K562 (cell line): ENCODE data around the gene LRRC7. TPM values are rescaled to one million over a fixed set of nuclear protein-coding genes. Genes with fewer than 3 reads are reported as not detected.

ENCODE experiments used
- CBFA2T2 ChIP-seq: fragments of 450-650 bp; conservative IDR thresholded peaks from 2 replicates; pipeline ENCODE4 v1.6.1; 2017; ENCODE audit warnings: mild to moderate bottlenecking
- CBX3 ChIP-seq, 2 experiments: IDR thresholded peaks; 1 replicate in 1 of 2; 2 replicates in 1 of 2; pipeline ENCODE4 v1.6.1; 2012; ENCODE audit warnings: inconsistent platforms in 2 of 2, low read length in 2 of 2, borderline replicate concordance in 1 of 2, control low read depth in 1 of 2
- ELF4 ChIP-seq: fragments of 450-650 bp; formaldehyde crosslinking; IDR thresholded peaks from 2 replicates; pipeline ENCODE4 v1.4.0; 2022; ENCODE audit warnings: missing genetic modification characterization
- KHSRP ChIP-seq: fragments of 450-650 bp; IDR thresholded peaks from 2 replicates; pipeline ENCODE4 v1.6.1; 2017
- MXI1 ChIP-seq: IDR thresholded peaks from 2 replicates; pipeline ENCODE4 v1.6.1; 2011; ENCODE audit warnings: low read depth, mild to moderate bottlenecking, improper control_type of control experiment, low read length
- NEUROD1 ChIP-seq: fragments of 150-350 bp; IDR thresholded peaks from 2 replicates; pipeline ENCODE4 v1.6.1; 2014; ENCODE audit warnings: borderline replicate concordance, low read length, low read depth; ENCODE audit not compliant: partially characterized antibody
- NFIC ChIP-seq: fragments of 450-650 bp; IDR thresholded peaks from 2 replicates; pipeline ENCODE4 v1.6.1; 2017; ENCODE audit warnings: mild to moderate bottlenecking, inconsistent platforms
- RNF2 ChIP-seq: sonication (generic); IDR thresholded peaks from 2 replicates; pipeline ENCODE4 v1.6.1; 2016
- RUNX1 ChIP-seq: sonication (generic); IDR thresholded peaks from 2 replicates; pipeline ENCODE4 v1.6.1; 2016; ENCODE audit warnings: antibody characterized with exemption, low read depth
- SOX6 ChIP-seq: fragments of 450-650 bp; IDR thresholded peaks from 2 replicates; pipeline ENCODE4 v1.6.1; 2014; ENCODE audit warnings: mild to moderate bottlenecking
- TRIM24 ChIP-seq, 2 experiments: fragments of 450-650 bp; IDR thresholded peaks; 2 replicates each; pipeline ENCODE4 v1.6.1; 2016
- ZBTB7A ChIP-seq: IDR thresholded peaks from 2 replicates; pipeline ENCODE4 v1.6.1; 2011; ENCODE audit warnings: low read depth, mild to moderate bottlenecking, low read length, moderate library complexity, borderline replicate concordance; ENCODE audit not compliant: control insufficient read depth
- ZNF507 ChIP-seq: conservative IDR thresholded peaks from 2 replicates; pipeline ENCODE4 v1.6.1; 2017; ENCODE audit warnings: missing genetic modification characterization, missing compliant biosample characterization
- polyA plus RNA-seq, 8 experiments: library from polyadenylated mRNA; depleted of rRNA in 4 of 8; stranded (reverse) in 5 of 8; unstranded in 3 of 8; fragments of >200 nt; fragmentation: Nextera tagmentation in 2 of 8; fragmentation: Illumina TruSeq in 1 of 8; extraction: Ambion mirVana in 2 of 8; extraction: Trizol in 1 of 8; gene quantifications; 2 replicates each; pipeline versions ENCODE4 v1.2.1 to v1.2.3, GENCODE V29; 2011 to 2014; ENCODE audit warnings: inconsistent platforms in 1 of 8, missing spikeins in 1 of 8
- total RNA-seq, 7 experiments: library from RNA; depleted of rRNA in 6 of 7; stranded (reverse); fragments of >200 nt in 6 of 7; fragmentation: Illumina TruSeq in 2 of 7; extraction: Trizol in 2 of 7; gene quantifications; 2 replicates each; pipeline versions ENCODE4 v1.2.1 to v1.2.3, GENCODE V29; 2011 to 2021; ENCODE audit warnings: low replicate concordance in 1 of 7
- TF ChIP-seq, protein P1 (sequence below): fragments of 450-650 bp; IDR thresholded peaks from 2 replicates; pipeline ENCODE4 v1.6.1; 2016; ENCODE audit warnings: mild to moderate bottlenecking, moderate library complexity
- TF ChIP-seq, protein P2 (sequence below), 3 experiments: fragments of 200-800 bp in 1 of 3; fragments of 250-450 bp in 1 of 3; fragments of 450-650 bp in 1 of 3; sonication (Bioruptor Pico) in 1 of 3; sonication (Bioruptor generic) in 1 of 3; formaldehyde crosslinking in 1 of 3; IDR thresholded peaks; 2 replicates each; pipeline versions ENCODE4 v1.6.1 to v1.8.0; 2016 to 2022; ENCODE audit warnings: mild to moderate bottlenecking in 2 of 3, missing genetic modification characterization in 2 of 3, missing compliant biosample characterization in 1 of 3, moderate library complexity in 1 of 3

LRRC7 gene
- total and polyA plus RNA-seq, 9 of the 15 experiments (the other 6 are each of a cell fraction or from before 2014, with no cell fraction given), result 0.09 to 0.94 (median 0.49) TPM

DNA sequence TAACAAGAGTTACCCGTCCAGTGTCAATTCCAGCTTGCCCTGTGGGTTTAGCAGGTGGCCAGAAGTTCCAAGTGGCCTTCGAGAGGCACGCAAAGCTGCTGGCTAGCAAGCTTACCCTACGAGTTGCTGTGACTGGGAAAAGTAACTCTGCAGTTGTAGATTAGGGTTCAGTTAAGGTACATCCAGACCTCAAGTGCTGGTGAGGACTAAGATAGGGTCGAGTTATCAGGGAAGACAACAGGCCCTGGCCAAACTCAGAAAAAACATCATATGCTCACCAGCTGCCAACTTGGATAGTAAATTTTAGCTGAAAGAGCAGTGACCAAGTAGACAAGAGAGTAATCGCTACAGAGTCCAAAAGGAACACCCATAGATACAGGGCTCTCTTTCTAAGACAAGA, 27.7 kb upstream of the LRRC7 start (continued):
- TF ChIP-seq, protein P1, sequence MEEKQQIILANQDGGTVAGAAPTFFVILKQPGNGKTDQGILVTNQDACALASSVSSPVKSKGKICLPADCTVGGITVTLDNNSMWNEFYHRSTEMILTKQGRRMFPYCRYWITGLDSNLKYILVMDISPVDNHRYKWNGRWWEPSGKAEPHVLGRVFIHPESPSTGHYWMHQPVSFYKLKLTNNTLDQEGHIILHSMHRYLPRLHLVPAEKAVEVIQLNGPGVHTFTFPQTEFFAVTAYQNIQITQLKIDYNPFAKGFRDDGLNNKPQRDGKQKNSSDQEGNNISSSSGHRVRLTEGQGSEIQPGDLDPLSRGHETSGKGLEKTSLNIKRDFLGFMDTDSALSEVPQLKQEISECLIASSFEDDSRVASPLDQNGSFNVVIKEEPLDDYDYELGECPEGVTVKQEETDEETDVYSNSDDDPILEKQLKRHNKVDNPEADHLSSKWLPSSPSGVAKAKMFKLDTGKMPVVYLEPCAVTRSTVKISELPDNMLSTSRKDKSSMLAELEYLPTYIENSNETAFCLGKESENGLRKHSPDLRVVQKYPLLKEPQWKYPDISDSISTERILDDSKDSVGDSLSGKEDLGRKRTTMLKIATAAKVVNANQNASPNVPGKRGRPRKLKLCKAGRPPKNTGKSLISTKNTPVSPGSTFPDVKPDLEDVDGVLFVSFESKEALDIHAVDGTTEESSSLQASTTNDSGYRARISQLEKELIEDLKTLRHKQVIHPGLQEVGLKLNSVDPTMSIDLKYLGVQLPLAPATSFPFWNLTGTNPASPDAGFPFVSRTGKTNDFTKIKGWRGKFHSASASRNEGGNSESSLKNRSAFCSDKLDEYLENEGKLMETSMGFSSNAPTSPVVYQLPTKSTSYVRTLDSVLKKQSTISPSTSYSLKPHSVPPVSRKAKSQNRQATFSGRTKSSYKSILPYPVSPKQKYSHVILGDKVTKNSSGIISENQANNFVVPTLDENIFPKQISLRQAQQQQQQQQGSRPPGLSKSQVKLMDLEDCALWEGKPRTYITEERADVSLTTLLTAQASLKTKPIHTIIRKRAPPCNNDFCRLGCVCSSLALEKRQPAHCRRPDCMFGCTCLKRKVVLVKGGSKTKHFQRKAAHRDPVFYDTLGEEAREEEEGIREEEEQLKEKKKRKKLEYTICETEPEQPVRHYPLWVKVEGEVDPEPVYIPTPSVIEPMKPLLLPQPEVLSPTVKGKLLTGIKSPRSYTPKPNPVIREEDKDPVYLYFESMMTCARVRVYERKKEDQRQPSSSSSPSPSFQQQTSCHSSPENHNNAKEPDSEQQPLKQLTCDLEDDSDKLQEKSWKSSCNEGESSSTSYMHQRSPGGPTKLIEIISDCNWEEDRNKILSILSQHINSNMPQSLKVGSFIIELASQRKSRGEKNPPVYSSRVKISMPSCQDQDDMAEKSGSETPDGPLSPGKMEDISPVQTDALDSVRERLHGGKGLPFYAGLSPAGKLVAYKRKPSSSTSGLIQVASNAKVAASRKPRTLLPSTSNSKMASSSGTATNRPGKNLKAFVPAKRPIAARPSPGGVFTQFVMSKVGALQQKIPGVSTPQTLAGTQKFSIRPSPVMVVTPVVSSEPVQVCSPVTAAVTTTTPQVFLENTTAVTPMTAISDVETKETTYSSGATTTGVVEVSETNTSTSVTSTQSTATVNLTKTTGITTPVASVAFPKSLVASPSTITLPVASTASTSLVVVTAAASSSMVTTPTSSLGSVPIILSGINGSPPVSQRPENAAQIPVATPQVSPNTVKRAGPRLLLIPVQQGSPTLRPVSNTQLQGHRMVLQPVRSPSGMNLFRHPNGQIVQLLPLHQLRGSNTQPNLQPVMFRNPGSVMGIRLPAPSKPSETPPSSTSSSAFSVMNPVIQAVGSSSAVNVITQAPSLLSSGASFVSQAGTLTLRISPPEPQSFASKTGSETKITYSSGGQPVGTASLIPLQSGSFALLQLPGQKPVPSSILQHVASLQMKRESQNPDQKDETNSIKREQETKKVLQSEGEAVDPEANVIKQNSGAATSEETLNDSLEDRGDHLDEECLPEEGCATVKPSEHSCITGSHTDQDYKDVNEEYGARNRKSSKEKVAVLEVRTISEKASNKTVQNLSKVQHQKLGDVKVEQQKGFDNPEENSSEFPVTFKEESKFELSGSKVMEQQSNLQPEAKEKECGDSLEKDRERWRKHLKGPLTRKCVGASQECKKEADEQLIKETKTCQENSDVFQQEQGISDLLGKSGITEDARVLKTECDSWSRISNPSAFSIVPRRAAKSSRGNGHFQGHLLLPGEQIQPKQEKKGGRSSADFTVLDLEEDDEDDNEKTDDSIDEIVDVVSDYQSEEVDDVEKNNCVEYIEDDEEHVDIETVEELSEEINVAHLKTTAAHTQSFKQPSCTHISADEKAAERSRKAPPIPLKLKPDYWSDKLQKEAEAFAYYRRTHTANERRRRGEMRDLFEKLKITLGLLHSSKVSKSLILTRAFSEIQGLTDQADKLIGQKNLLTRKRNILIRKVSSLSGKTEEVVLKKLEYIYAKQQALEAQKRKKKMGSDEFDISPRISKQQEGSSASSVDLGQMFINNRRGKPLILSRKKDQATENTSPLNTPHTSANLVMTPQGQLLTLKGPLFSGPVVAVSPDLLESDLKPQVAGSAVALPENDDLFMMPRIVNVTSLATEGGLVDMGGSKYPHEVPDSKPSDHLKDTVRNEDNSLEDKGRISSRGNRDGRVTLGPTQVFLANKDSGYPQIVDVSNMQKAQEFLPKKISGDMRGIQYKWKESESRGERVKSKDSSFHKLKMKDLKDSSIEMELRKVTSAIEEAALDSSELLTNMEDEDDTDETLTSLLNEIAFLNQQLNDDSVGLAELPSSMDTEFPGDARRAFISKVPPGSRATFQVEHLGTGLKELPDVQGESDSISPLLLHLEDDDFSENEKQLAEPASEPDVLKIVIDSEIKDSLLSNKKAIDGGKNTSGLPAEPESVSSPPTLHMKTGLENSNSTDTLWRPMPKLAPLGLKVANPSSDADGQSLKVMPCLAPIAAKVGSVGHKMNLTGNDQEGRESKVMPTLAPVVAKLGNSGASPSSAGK, result 0 out of 2 replicates have a peak, but pooled peaks have one; percentile 34
- TF ChIP-seq NEUROD1, result peak; percentile 35
- 0 out of 2 replicates have a peak, but pooled peaks have one; percentile 65 for TF ChIP-seq RUNX1
- TF ChIP-seq CBX3 (IDR thresholded peaks at IDR 0.05; ENCODE audit: borderline replicate concordance in 1 of 2, low read length in 2 of 2), result 0 out of 3 replicates have a peak, but pooled peaks of 1 of the 2 experiments have one; percentile 67
- peak; percentile 61; the same call in 1 of the 2 replicates for TF ChIP-seq KHSRP
- TF ChIP-seq CBFA2T2, result peak; percentile 98
- no peak for TF ChIP-seq ZNF507
- peak; percentile 65; the same call in 1 of the 2 replicates for TF ChIP-seq ELF4 (CRISPR knock-in tag)
- TF ChIP-seq ZBTB7A, result no peak
- TF ChIP-seq SOX6, result peak; percentile 78
- 0 out of 2 replicates have a peak, but pooled peaks have one; percentile 41 for TF ChIP-seq MXI1
- peak; percentile 84; the same call in 1 of the 2 replicates for TF ChIP-seq RNF2
- TF ChIP-seq, protein P2, sequence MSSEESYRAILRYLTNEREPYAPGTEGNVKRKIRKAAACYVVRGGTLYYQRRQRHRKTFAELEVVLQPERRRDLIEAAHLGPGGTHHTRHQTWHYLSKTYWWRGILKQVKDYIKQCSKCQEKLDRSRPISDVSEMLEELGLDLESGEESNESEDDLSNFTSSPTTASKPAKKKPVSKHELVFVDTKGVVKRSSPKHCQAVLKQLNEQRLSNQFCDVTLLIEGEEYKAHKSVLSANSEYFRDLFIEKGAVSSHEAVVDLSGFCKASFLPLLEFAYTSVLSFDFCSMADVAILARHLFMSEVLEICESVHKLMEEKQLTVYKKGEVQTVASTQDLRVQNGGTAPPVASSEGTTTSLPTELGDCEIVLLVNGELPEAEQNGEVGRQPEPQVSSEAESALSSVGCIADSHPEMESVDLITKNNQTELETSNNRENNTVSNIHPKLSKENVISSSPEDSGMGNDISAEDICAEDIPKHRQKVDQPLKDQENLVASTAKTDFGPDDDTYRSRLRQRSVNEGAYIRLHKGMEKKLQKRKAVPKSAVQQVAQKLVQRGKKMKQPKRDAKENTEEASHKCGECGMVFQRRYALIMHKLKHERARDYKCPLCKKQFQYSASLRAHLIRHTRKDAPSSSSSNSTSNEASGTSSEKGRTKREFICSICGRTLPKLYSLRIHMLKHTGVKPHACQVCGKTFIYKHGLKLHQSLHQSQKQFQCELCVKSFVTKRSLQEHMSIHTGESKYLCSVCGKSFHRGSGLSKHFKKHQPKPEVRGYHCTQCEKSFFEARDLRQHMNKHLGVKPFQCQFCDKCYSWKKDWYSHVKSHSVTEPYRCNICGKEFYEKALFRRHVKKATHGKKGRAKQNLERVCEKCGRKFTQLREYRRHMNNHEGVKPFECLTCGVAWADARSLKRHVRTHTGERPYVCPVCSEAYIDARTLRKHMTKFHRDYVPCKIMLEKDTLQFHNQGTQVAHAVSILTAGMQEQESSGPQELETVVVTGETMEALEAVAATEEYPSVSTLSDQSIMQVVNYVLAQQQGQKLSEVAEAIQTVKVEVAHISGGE (CRISPR knock-in tag; IDR thresholded peaks at IDR 0.05), result peak in 1 of 3 experiments; percentile 65; a peak in 1 of 6 replicates
- TF ChIP-seq TRIM24 (IDR thresholded peaks at IDR 0.05), result peak; percentile 96
- peak; percentile 92 for TF ChIP-seq NFIC
